SK-N-SH (cell line): Measurements from ENCODE around the gene NCKAP5.

Source experiments
- EP300 ChIP-seq, 2 experiments: IDR thresholded peaks; 2 replicates each; pipeline versions ENCODE4 v1.4.0 to v1.6.1; 2012; ENCODE audit warnings: borderline replicate concordance in 1 of 2, low read depth in 1 of 2, low read length in 1 of 2
- EZH2phosphoT487 ChIP-seq: fragments of 200-600 bp; sonication (generic); IDR thresholded peaks from 2 replicates; pipeline ENCODE4 v1.6.1; 2017; ENCODE audit warnings: low read depth, mixed run types, mild to moderate bottlenecking, antibody characterized with exemption, moderate library complexity, borderline replicate concordance
- POLR2AphosphoS5 ChIP-seq: IDR thresholded peaks from 2 replicates; pipeline ENCODE4 v1.6.1; 2012; ENCODE audit warnings: low read depth, low read length
- RAD21 ChIP-seq: IDR thresholded peaks from 2 replicates; pipeline ENCODE4 v1.6.1; 2012; ENCODE audit warnings: mild to moderate bottlenecking, low read length
- RCOR1 ChIP-seq: fragments of 150-350 bp; IDR thresholded peaks from 2 replicates; pipeline ENCODE4 v1.6.1; 2017; ENCODE audit warnings: antibody characterized with exemption, low read length
- TCF12 ChIP-seq: IDR thresholded peaks from 2 replicates; pipeline ENCODE4 v1.4.0; 2012
- TF ChIP-seq, protein P1 (sequence below): fragments of 200-600 bp; sonication (generic); IDR thresholded peaks from 2 replicates; pipeline ENCODE4 v1.6.1; 2017; ENCODE audit warnings: antibody characterized with exemption, mild to moderate bottlenecking, moderate library complexity
- TF ChIP-seq, protein P2 (sequence below): IDR thresholded peaks from 2 replicates; pipeline ENCODE4; 2012
- TF ChIP-seq, protein P3 (sequence below): IDR thresholded peaks from 2 replicates; pipeline ENCODE4 v1.6.1; 2012; ENCODE audit warnings: mild to moderate bottlenecking, low read depth, low read length, moderate library complexity

DNA sequence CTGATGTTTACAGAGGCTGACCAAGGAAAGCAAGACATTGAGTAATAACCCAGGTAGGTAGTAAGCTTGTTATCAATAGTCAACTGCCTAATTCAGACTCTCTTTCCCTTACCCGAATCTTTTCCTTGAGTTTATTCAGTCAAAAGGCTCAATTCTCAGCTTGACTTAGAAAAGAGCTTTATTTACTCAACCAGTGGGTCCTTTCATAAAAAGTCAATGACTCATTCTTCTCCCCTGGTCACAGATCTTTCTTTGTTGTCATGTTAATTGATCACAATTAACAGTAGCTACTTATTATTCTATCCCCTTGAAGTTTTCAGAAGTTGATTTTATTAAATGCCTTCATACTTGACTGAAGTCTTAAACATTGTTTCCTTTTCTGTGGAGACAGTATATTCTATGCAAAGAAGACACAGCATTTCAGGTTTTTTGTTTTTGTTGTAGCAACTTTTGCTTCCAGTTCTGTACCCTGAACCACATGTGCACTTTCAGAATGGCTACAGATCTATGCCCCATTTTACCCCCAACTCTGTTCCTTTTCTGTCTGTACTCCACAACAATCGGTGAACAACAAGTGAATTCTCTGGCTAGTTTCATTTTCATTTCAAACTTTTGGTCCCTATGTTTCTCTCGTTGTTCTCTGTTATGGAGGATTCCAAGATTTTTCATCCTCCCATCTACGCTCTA, 428.3 kb downstream of the NCKAP5 start:
- TF ChIP-seq RCOR1 (no peak), EZH2phosphoT487 (no peak), RAD21 (no peak), EP300 (IDR thresholded peaks at IDR 0.05; ENCODE audit: borderline replicate concordance in 1 of 2, low read depth in 1 of 2, low read length in 1 of 2) (no peak), TCF12 (no peak), POLR2AphosphoS5 (no peak)
- TF ChIP-seq, protein P1, sequence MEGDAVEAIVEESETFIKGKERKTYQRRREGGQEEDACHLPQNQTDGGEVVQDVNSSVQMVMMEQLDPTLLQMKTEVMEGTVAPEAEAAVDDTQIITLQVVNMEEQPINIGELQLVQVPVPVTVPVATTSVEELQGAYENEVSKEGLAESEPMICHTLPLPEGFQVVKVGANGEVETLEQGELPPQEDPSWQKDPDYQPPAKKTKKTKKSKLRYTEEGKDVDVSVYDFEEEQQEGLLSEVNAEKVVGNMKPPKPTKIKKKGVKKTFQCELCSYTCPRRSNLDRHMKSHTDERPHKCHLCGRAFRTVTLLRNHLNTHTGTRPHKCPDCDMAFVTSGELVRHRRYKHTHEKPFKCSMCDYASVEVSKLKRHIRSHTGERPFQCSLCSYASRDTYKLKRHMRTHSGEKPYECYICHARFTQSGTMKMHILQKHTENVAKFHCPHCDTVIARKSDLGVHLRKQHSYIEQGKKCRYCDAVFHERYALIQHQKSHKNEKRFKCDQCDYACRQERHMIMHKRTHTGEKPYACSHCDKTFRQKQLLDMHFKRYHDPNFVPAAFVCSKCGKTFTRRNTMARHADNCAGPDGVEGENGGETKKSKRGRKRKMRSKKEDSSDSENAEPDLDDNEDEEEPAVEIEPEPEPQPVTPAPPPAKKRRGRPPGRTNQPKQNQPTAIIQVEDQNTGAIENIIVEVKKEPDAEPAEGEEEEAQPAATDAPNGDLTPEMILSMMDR, result no peak
- TF ChIP-seq, protein P2, sequence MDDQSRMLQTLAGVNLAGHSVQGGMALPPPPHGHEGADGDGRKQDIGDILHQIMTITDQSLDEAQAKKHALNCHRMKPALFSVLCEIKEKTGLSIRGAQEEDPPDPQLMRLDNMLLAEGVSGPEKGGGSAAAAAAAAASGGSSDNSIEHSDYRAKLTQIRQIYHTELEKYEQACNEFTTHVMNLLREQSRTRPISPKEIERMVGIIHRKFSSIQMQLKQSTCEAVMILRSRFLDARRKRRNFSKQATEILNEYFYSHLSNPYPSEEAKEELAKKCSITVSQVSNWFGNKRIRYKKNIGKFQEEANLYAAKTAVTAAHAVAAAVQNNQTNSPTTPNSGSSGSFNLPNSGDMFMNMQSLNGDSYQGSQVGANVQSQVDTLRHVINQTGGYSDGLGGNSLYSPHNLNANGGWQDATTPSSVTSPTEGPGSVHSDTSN, result no peak
- TF ChIP-seq, protein P3, sequence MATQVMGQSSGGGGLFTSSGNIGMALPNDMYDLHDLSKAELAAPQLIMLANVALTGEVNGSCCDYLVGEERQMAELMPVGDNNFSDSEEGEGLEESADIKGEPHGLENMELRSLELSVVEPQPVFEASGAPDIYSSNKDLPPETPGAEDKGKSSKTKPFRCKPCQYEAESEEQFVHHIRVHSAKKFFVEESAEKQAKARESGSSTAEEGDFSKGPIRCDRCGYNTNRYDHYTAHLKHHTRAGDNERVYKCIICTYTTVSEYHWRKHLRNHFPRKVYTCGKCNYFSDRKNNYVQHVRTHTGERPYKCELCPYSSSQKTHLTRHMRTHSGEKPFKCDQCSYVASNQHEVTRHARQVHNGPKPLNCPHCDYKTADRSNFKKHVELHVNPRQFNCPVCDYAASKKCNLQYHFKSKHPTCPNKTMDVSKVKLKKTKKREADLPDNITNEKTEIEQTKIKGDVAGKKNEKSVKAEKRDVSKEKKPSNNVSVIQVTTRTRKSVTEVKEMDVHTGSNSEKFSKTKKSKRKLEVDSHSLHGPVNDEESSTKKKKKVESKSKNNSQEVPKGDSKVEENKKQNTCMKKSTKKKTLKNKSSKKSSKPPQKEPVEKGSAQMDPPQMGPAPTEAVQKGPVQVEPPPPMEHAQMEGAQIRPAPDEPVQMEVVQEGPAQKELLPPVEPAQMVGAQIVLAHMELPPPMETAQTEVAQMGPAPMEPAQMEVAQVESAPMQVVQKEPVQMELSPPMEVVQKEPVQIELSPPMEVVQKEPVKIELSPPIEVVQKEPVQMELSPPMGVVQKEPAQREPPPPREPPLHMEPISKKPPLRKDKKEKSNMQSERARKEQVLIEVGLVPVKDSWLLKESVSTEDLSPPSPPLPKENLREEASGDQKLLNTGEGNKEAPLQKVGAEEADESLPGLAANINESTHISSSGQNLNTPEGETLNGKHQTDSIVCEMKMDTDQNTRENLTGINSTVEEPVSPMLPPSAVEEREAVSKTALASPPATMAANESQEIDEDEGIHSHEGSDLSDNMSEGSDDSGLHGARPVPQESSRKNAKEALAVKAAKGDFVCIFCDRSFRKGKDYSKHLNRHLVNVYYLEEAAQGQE, result no peak
